Limb (tissue), 2 donors: ENCODE measurements around the gene NOS1.

Experiments used
- DNase-seq, 2 donors: peaks; one replicate each; pipeline ENCODE4 v3.0.0-alpha.2; 2016; ENCODE audit errors: extremely low spot score in 2 of 2

The NOS1 gene

GRCh38 chr12:117331691-117332090 lies 29.7 kb downstream of the NOS1 start:
- no peak for DNase-seq

DNA sequence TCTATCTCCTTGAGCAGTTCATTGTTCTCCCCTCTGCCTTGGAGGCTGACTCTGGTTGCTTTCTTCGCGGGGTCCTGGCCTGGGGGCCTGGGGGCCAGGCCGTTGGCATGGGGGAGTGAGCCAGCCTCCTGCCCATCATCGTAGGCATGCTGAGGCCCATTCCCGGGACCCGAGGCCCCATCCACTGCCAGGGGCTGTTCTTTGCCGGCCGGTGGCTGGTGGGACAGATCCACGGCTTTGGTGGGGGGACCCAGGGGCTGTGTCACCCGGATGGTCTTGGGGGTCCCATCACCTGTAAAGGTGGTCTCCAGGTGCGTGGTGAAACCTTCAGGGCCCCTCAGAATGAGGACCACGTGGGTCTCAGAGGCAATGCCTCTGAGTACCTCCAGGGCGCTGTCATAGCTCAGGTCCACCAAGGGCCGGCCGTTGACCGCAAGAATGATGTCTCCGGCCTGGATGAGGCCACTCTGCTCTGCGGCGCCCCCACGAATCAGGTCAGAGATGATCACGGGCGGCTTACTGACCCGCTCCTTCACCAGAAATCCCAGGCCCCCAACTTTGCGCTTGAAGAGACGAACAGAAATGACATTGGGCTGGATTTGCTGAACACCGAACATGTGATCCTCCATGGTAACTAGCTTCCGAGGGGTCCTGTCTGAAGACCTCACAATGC lies 30.8 kb downstream of the NOS1 start:
- DNase-seq = no peak

DNA sequence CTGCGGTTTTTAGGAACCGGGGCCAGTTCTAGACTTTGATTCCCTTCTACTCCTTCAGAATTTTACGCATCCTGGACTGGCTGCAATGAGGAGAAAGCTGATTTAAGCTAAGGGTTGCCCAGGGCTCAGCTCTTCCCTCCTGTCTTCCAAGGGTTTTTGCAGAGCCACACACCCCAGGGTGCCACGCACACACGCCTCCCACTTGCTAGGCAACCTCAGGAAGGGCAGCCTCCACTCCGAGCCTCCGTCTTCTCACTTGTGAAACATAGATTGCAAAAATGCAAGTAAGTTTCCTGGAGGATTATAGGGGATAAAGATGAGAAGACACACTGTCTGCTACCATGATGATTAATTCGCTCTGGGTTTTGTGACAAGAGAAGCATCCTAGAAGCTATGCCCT lies 31.7 kb downstream of the NOS1 start:
- DNase-seq = no peak

DNA sequence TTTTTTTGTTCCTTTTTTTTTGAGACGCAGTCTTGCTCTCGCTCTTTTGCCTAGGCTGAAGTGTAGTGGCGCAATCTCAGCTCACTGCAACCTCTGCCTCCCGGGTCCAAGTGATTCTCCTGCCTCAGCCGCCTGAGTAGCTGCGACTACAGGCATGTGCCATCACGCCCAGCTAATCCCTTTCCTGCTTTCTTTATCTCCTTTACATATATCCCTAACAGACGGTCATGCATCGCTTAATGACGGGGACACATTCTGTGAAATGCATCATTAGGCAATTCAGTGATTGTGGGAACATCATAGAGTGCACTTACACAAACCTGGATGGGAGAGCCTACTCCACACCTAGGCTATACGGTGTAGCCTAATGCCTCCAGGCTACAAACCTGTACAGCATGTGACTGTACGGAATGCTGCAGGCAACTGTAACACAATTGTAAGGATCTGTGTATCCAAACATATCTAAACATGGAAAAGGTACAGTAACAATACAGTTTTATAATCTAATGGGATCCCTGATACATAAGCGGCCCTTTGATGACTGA lies 32.8 kb downstream of the NOS1 start:
- no peak for DNase-seq

GRCh38 chr12:117322428-117322827 lies 39.0 kb downstream of the NOS1 start:
- DNase-seq = no peak

DNA sequence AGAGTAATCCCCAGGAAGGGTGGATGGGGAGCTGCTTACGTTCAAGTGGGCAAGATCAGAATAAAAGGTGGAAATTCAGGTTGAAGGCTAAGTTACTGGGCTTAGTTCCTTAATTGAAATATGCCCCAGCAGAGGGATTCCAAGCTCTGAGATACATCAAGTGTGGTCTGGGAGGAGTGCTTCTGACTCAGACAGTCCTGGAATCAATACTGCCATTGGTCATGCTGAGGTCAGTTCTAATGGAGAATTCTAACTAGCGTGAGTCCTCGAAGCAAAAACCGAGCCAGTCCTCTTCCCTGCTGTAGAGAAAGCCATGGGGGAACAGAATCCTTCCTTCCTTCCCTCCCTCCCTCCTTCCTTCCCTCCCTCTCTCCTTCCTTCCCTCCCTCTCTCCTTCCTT lies 39.9 kb downstream of the NOS1 start:
- DNase-seq = no peak

DNA sequence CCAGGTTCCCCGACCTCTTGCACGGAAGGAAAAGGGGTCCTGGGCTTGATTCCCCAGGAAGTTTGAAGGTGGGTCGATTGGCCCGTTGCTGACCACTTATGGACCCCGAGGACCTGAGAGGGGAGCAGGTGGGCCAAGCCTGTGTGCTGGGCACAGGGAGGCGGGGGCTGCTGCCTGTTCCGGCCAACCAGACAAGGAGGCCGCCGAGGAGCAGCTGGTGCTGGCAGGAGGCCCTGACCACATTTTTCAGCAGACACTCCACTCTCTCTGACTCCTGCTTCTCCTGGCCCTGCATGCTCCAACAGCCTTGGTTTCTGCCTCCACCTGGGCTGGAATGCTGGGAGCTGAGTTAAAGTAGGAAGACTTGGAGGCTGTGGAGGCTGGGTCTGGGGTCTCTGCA lies 42.8 kb downstream of the NOS1 start:
- DNase-seq = no peak

DNA sequence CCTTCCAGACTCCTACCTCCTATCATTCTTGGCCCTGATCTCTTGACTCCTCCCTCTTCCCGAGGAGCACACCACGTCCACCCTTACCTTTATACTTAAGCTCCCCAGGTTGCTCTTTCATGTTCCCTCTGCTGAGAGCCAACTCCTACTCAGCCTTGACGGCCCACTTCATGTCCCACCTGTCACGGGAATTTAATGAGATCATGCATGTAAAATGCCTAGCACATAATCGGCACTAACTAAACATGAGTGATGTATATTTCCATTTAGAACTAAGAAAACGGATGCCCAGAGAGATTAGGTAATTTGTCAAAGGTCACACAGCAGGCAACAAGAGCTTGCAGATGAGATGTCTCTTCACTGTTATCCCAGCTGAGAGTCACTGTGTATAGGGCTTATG lies 45.1 kb downstream of the NOS1 start:
- DNase-seq = no peak

GRCh38 chr12:117313926-117314325 lies 47.5 kb downstream of the NOS1 start:
- DNase-seq = no peak

GRCh38 chr12:117312770-117313169 lies 48.7 kb downstream of the NOS1 start:
- DNase-seq = no peak

DNA sequence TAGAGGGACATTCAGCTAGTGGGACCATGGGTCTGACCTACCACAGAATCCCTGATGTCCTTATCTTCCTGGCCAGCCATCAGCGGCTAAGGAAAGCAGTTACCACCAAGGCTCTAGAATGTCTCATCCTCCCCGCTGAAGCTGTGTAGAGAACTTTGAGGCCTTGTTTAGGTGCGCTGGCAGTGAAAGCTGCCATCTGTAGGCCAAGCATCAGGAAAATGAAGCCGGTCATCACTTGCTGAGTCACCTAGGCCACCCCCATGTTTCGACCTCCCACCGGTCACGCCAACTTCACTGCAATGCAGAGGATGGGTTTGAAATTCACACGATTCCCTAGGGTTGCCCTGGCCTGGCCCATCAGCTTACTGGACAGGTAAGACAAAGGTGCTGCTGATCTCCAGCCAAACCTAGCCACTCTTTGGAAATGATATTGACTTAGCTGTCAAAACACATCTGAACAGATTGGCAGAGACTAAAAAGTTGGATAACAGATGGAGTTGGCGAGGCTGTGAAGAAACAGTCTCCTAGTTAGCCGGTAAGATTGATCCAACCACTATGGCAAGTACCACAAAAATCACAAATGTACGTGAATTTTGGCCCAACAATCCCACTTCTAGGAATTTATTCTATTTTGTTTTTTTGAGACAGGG lies 52.0 kb downstream of the NOS1 start:
- DNase-seq = no peak

- no peak for DNase-seq
Measured at GRCh38 chr12:117300174-117300573, 61.3 kb downstream of the NOS1 start.

GRCh38 chr12:117298648-117299225 lies 62.7 kb downstream of the NOS1 start:
- no peak for DNase-seq

DNA sequence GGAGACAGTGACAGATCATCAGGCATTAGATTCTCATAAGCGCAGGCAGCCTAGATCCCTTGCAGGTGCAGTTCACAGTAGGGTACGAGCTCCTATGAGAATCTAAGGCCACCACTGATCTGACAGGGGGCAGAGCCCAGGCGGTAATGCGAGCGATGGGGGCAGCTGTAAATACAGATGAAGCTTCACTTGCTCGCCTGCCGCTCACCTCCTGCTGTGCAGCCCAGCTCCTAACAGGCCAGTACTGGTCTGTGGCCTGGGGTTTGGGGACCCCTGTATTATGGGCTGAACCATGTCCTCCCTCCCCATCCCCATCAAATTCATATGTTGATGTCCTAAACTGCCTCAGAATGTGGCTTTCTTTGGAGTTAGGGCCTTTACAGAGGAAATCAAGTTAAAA lies 63.2 kb downstream of the NOS1 start:
- DNase-seq = no peak

- no peak for DNase-seq
Measured at GRCh38 chr12:117294189-117294603, 67.2 kb downstream of the NOS1 start.

DNA sequence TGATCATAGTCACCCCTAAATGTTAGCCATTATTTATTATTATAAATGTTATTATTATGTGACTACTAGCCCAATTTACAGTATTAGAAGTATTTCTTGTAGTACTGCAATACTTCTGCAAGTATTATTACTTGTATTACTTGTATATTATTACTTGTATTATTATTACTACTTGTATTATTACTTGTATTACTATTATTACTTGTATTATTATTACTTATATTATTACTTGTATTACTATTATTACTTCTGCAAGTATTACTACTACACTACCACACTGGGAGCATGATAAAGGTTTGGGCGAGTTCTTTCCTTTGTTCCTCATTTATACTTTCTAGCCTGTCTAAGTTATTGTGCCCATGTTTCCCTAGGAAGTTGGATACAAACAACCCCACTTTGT lies 67.9 kb downstream of the NOS1 start:
- DNase-seq = no peak

DNA sequence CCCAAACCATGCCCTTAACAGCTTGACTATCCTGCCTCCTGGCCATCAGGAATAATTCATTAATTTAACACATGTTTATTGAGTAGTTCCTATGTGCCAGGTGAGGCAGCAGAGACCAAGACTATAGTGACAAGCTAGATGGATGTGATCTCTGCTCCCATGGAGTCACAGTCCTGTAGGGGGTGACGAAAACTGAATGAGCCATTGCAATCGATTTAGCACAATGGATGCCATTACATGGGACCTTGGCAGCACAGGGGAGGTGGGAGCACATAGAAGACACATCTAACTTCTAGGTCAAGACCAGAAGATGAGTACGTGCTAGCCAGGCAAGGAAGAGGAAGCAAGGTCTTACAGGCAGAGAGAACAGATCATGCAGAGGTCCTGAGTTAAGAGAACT lies 68.7 kb downstream of the NOS1 start:
- no peak for DNase-seq

DNA sequence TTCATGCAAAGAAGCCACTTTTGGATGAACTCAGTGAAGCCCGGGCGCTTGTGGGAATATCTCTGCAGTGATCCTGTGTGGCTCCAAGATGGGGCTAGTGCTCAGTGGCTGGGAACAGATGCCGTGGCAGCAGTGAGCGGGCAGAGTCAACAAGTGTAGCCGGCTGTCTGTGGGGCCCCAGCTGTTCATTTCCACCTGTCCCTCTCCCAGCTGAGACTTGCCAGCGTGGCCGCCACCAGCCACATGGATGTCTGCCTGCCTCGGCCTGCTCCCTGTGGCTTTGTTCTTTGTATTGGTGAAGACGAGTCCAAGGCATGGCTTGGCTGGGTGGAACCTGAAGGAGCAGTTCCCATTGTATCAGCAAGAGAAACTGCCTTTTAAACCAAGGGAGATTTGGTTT lies 77.3 kb downstream of the NOS1 start:
- DNase-seq = peak; percentile 44 to 53

GRCh38 chr12:117282490-117282889 lies 78.9 kb downstream of the NOS1 start:
- DNase-seq = no peak

- no peak for DNase-seq
Measured at GRCh38 chr12:117280019-117280680, 81.3 kb downstream of the NOS1 start.

DNA sequence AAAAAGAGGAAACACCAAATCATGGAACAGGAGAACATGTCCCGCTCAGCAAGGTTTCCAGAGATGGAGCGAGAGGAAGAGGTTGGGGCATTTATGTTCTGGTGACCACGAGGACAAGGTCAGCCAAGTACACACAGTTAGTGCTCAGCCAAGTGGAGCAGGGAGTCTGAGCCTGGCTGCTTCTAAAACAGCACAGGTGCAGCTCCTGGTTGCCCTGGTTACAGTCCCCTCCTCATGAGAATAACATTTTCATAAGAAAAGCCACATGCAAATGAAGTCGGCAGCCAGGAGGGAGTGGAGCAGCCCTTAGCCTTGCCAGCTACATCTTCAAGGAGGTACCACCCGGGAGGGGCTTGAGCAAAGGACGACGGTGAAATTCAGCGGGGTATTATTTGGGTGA lies 81.8 kb downstream of the NOS1 start:
- DNase-seq = no peak

DNA sequence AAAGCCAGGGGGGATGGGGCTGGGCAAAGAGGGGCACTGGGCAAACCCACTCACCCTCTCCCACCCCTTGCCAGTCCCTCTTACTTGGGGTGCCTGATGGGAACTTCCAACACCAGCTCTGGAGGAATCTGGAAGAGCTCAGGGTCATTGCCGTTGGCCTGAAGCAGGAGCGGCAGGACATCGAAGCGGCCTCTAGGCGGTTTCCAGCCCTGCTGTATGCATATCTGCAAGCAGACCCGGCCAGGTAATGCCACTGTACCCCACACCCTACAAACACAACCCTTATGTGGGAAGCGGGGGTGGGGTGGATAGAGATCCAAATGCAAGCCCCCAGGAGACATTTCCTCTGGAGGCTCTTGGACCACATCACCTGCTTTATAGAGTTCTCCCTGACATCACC lies 83.6 kb downstream of the NOS1 start:
- no peak for DNase-seq
